Stimulated activated CD8-positive, alpha-beta memory T cell treated with anti-CD3 and anti-CD28 coated beads, Interleukin-12 subunit alpha, Interleukin-12 subunit beta, amount 100 ng/mL, for 24 hours (primary cell): Measurements from ENCODE around the gene RTRAF.

Experiments used
- DNase-seq: peaks from one replicate; pipeline ENCODE4 v3.0.0-alpha.2; 2020; ENCODE audit errors: extremely low read depth

RTRAF gene

GRCh38 chr14:51996148-51996746 is 6.9 kb downstream of the RTRAF start:
- no peak for DNase-seq

DNA sequence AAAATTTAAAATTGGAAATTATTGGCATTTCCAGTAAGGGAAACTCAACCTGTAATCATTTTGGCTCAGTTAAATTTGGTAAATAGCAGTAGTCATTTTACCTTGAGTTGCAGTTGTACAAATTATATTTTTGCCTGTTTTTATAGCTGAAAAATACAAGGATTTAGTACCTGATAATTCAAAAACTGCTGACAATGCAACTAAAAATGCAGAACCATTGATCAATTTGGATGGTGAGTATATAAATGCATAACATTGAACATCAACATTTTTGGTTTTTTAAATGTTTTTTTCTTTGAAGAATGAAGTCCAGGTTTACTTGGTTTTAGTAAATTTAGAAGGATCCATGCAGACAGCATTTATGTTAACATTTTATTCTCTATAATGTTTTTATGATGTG is 9.0 kb downstream of the RTRAF start:
- DNase-seq, result no peak

GRCh38 chr14:51999084-51999483 is 9.7 kb downstream of the RTRAF start:
- no peak for DNase-seq

- DNase-seq, result no peak
These were observed 10.8 kb downstream of the RTRAF start for GRCh38 chr14:52000019-52000582.

DNA sequence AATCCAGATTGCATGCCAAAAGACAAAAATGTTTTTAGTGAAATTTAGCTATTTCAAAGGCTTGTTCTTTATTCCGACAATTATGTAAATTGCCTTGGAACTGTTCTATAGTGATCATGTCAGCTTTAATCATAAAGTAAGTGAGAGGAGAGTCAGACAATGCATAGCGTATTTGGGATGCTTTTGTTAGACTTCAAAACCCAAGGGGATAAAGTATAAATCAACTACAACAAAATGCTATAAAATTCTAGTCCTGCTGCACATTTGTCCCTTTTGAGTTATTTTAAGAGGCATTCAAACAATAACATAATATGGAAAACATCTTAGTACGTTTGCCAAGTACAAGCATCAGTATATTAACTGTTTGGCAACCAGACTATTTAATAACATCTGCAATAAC is 11.3 kb downstream of the RTRAF start:
- no peak for DNase-seq

DNA sequence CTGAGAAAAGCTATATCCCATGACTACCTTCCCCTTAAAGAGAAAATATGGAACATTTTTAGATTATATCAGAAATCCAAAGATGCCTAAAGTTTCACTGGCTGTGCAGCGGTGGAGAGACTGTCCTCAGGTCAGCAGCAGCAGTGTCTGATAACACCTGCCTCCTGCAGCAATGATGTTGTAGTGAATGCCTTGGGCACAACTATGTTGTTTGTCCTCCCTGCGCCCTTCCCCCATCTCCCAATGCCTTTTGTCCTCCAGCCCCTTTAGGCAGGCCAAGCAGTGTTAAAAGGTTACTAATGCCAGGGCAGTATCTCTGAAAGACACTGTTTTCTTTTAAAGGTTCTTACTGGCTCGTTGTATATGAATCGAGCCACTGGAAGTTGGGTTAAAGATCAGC is 13.2 kb downstream of the RTRAF start:
- no peak for DNase-seq

GRCh38 chr14:52003324-52003723 is 14.0 kb downstream of the RTRAF start:
- no peak for DNase-seq

DNA sequence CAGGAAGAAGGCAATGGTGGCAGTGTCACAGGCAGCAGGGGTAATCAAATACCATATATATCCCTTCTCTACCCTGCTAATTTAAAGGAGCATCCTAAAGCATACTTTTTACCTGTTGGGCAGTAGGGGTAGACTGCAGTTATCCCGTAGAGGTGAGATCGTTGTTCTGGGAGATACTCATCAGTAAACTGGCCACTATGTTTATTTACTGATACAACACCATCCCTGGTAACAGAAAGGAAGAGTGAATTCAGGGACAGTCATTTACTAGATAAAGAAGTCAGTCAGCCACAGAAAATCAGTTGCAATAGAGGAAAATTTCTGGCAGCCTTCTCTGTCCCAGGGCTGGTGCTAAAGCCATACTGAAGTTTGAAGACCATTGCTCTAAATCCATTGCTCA is 16.3 kb downstream of the RTRAF start:
- no peak for DNase-seq

DNA sequence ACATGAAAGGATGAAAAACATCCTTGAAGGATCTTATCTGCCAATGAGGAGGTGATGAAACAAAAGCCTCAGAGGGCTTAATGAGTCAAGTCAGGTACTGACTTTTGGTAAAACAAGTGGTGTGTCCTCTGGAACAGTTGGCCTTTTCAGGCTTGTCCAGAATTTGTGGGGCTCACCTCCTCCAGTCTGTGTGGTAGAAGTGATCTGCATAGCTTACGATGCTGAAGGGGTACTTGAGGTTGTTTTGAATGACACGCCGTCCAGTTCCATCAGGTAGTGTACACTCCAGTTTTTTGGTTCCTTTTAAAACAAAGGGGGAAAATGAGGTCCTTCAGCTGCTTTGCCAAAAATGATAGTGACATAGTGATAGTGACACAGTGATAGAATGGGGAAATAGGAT is 17.0 kb downstream of the RTRAF start:
- DNase-seq, result no peak

DNA sequence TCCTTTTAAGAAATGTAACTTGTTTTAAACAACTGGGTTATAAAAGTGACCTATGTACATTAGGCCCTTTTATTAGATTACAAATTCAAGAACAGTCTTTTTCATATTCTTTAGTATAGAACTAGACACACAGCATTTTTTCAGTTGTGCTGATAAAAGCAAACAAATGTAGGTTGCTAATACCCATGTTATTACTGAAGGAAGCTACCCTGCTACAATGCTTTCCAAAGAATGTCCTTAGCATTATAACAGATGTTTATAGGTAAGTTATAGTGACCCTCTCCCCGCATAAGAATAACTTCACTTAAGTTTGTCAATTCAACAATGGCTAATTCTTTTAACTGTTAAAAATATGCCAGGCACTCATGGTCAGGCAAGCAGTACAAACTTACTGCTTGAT is 17.9 kb downstream of the RTRAF start:
- DNase-seq, result no peak

GRCh38 chr14:52007637-52008036 is 18.3 kb downstream of the RTRAF start:
- DNase-seq, result no peak

- no peak for DNase-seq
These were observed 18.8 kb downstream of the RTRAF start for GRCh38 chr14:52008136-52008535.

DNA sequence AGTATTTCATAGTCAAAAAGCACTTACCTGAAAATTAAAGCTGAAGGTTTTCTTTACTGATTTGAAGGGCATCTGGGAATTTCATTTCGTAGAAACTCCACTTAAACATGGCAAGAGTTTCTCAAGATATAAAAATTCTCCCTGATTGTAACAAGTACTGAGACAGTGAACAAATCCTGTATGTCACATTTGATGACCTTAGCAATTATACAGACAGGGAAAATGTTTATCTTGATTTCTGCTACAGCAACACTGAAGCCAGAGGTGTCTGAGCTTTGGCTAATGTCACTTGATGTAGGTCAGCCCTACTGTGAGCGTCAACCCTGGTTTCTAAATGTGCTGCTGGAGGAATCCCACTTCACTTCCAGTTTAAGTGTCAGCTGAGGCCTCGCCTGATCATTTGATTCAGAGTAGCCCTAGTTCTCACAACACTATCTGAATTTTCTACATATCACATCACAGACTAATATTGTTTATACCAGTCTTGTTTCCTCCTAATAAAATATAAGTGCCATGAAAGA is 20.9 kb downstream of the RTRAF start:
- DNase-seq, result no peak

- no peak for DNase-seq
These were observed 22.2 kb downstream of the RTRAF start for GRCh38 chr14:52011523-52011922.

DNA sequence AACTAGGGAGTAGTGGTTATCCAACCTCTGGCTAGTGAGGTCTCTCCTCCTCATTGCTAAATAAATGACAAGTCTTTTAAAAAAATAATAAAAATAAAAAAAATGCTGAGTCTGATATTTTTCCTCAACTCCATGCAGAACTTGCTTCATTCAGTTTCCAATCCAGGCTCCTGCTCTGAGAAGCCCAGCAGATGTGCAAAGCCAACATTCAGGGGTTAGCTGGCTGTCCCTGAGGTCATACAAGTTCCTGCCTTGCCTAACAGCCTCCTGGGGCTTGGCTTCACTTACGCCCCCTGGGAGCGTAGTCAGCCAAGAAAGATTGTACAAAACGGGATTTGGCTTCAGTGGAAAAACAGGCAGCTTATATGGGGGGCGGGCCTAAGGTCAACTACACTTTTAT is 23.3 kb downstream of the RTRAF start:
- no peak for DNase-seq

DNA sequence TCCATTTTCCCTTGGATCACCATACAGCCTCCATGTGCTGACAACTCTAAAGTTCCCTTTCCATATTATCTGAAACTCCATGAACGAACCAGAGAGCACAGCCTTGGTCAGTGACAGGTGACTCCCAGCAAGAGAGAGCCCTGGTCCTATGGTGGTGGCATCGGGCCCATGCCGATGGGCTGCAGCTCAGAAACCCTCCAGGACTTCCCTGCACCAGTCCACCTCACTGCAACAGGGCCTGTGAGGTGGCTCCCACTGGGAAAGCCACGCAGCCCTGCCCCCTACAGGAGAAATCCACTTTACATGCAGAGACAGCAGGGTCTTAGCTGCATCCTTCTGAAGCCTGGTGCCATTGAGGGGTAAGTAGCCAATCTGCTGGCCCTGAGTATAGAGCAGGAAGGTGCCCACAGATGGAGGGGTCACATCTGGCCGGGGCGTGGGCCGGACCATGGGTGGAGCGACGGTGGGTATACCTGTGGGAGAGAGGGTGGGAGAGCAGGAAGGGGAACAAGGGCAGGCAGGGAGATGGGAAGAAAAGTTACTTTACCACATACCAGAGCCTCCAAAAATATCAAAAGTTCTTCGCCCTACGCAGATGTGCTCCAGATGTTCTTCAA is 24.7 kb downstream of the RTRAF start:
- no peak for DNase-seq

DNA sequence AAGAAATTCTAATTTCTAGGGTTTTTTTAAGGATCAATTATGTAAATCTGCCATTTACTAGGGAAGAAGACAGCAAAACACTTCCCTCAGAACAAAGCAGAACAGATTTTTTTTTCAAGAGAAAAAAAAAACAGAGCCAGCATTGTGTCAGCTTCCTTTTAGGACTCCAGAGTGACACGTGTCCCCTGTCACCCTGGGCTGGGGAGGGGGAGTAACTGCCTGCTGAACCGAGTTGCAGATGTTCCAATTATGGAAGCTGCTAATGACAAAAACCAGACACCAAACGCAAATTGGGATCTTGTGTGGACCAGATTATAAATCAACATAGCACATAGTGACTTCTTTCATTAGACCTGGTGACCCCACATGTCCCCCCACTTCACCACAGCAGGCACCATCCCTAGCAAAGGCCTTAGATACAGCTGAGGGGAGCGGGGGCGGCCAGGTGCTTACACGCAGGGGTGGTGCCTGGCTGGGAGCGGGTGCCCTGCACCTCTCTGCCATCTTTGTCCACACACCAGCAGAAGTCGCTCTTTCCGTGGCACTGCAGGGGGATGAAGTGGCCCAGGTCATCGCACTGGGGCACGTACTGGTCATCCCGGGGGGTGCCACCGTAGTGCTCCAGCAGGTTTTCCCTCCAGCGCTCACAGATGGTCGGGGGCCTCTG is 25.4 kb downstream of the RTRAF start:
- no peak for DNase-seq

GRCh38 chr14:52015411-52016030 is 26.2 kb downstream of the RTRAF start:
- no peak for DNase-seq

GRCh38 chr14:52018252-52018651 is 28.9 kb downstream of the RTRAF start:
- DNase-seq, result no peak

DNA sequence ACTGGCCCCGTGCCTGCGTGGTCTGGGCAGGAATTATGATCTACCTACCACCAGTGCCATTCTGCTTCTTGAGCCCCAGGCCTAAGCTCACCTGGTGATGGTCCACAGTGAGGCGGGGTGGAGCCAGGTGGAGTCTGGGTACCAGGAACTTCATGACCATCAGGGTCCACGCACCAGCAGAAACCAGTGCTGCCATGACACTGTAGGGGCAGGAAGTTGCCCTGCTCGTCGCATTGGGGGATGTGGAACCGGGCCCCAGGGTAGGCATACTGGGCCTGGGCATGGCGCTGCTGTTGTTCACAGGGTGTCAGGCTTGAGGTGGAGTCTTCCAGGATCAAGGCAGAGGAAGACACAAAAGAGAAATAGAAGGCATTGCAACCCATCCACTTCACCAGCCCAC is 29.6 kb downstream of the RTRAF start:
- DNase-seq, result no peak

DNA sequence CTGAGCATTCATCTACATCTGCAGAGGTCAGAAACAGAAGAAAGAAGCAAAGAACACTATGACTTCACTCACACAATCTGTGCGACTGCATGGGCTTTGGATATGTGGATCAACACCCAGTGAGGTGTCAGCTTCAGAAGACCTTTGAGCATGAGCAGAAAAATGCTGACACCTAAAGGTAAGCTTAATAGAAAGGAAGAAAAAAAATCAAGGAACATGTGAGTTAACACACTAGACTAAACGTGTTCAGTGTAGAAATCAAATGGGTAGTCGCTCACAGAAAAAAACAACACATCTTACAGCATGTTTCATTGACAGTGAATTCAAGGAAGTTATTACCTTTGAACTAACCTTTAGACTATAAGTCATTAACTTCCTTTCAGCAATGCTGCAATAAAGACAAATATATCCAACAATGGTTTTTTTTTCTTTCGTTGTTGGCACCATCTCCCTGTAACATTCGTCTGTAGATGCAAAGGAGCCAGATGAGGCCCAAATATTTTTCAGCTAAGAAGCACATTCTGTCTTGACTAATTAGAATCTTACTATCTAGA is 30.9 kb downstream of the RTRAF start:
- no peak for DNase-seq
